ENCODE measurements around the gene NPRL2.
"Not testable (repeated sequence)": the region's sequence is repeated elsewhere in the genome, so short reads cannot be mapped to it uniquely, and the experiment has no call there.

Gene NPRL2

DNA sequence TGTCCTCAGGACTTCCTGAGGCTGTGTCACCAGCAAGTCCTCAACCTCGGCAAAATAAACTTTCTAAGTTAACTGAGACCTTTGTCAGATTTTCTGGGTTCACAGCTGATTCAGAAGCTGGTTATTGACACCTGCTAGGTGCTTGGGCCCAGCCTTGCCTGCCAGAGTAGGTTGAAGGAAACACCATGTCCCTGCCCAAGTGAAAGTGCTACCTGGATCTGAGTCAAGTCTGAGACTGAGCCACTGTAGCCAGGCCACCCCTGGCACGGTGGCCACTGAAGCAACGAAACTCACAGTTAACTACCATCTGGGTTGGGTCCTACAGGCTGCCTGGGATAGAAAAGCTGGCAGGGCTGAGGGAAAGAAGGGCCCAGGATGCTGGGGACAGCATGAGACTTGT, 36.2 kb downstream of the NPRL2 start:
- no peak for DNase-seq (ENCODE audit: low read depth in 2 of 2)

DNA sequence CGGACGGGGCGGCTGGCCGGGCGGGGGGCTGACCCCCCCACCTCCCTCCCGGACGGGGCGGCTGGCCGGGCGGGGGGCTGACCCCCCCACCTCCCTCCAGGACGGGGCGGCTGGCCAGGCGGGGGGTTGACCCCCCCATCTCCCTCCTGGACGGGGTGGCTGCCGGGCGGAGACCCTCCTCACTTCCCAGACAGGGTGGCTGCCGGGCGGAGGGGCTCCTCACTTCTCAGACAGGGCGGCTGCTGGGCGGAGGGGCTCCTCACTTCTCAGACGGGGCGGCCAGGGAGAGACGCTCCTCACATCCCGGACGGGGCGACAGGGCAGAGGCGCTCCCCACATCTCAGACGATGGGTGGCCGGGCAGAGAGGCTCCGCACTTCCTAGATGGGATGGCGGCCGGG, 38.5 kb downstream of the NPRL2 start:
- not testable (repeated sequence) for DNase-seq (ENCODE audit: low read depth in 2 of 2)

DNA sequence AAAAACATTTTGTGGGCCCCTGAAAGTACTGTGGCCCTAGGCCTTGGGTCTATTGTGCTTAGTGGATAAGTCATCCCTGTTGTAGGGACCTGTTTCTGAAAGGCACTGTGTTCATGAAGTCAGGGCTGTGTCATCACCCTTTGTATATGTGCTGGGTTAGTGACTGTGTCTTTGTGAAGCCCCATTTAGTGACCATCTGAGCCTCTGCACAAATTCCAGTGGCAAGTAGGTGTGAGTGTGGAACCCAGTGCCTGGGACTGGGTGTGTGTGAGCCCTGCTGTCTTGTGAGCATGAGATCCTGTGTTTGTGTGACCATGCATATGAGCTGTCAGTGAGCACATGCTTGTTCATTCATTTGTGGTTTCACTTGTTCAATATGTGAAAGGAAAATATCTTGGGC, 46.0 kb downstream of the NPRL2 start:
- no peak for DNase-seq (ENCODE audit: low read depth in 2 of 2)

DNA sequence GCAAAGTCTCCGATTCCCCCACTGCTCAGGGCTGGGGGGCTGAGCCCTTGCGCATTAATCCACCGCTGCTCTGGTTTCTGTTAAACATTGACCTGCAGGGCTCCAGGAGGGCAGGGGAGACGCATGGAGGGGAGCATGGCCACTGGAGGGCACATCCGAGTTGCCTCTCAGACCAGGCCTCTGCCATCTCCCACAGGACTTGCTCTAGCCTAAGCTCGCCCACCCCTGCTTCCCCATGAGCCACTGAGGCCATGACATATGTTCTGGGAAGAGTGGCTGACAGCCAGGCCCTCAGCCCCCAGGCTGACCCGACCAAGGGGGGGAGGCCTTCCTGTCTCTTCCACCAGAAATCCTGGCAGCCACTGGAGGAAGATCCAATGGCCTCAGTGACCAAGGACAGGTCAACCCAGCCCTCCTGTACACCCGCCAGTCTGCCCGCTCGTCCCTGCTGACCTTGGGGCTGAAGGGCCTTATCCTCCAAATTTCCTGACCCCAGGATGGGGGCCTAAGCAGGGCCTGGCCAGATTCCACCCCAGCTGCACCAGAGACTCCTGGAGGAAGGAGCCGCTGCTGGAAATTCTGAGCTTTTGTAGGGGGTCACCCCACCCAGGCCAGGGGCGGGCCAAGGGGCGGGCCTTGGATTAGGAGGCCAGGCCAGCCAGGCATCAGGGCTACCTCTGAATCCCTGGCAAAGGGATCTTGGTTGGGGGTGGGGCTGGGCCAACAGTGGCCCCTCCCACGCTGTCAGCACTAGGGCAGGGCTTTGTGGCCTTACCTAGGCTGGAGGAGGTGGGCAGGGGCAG, 47.4 kb downstream of the NPRL2 start, which contains the start of gene HYAL1:
Gene HYAL1 (minus strand): TSS at position 562 of the 803 bp plus-strand sequence. CDS start 618 bp downstream, outside the sequence.
- no peak for DNase-seq (ENCODE audit: low read depth in 2 of 2)

DNA sequence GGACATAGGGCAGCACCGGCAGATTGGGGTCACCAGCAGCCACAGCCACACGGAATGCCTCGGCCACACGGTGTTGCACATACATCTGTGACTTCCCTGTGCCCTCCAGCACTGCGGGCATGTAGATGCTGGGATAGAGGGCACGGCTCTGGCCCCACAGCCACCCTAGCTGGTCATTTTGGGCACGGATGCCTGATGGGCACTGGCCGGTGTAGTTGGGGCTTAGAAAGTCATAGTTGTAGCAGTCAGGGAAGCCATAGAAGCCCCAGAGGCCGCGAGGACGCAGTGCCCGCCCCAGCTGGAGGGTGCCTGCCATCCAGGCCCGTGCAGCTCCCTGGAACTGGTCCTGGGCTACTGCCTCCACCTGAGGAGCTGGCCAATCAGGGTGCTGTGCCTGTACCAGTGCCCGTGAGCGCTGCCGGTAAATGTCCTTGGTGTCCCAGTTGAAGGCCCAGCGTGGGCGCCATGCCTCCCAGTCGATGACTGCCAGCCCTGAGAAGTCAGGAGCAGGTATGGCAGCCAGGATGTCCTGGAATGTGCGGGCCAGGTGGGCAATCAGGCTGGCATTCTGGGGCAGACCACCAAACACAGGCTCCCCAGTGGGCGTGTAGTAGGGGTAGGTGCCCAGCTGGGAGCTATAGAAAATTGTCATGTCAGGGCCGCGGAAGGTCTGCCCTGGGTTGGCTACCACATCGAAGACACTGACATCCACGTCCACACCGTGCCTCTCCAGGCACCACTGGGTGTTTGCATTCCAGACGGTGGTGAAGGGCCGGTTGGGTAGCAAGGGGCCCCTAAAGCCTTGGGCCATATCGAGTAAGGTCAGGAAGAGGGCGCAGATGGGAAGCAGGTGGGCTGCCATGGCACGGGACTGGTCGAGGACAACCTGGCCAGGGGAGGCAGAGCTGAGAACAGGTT, 48.2 kb downstream of the NPRL2 start:
- DNase-seq (ENCODE audit: low read depth in 2 of 2), result no peak

DNA sequence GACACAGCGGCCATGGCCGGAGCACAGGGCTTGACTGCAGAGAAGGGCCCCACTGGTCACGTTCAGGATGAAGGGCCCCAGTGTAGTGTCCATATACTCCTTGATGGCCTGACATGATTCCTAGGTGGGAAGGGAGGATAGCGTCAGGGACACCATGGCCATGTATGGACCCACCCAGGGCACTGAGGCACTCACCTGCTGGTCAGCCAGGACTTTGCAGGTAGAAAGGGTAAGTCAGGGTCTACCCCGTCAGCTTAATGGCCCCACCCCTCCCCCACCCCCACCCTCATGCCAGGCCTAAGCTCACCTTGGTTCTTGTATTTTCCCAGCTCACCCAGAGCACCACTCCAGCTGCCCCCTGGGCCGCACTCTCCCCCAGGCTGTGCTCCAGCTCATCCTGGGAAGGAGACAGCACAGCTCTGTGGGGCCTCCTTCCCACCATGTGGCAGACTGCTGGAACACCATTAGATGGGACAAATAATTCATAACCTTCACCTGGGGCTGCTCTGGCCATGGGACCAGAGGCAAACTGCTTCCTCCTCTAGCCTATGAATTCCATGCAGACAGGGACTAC, 49.8 kb downstream of the NPRL2 start:
- no peak for DNase-seq (ENCODE audit: low read depth in 2 of 2)

DNA sequence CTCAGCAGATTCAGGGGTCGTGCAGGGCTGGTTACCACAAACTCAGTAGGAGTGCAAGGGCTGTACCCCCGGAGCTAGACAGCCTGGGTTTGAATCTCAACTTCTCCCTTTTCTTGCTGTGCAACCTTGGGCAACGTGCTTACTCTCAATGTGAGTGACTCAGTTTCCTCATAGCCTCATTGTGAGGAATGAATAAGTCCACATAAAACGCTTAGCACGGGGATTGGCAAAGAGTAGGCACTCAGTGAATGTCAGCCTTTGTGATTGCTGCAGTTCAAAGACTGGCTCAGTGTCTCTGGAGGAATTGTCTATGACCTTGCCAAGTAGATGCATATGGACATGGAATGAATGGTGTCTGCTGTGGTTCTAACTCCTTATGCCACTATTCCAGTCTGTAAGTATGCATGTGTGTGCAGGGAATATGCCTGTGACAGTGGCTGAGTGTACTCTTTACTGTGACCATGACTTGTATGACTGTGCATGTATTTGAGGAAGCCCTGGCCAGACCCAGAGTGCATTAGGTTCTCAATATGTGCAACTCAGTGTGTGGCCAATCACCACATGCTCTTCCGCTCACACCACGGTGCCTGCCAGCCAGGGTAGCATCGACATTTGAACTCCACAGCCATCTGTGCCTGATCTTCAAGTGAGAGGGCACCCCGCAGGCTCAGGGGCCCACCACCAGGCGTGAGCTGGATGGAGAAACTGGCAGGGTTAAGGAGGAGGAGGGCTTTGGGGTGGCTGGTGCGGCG, 50.5 kb downstream of the NPRL2 start:
- DNase-seq (ENCODE audit: low read depth in 2 of 2), result no peak

DNA sequence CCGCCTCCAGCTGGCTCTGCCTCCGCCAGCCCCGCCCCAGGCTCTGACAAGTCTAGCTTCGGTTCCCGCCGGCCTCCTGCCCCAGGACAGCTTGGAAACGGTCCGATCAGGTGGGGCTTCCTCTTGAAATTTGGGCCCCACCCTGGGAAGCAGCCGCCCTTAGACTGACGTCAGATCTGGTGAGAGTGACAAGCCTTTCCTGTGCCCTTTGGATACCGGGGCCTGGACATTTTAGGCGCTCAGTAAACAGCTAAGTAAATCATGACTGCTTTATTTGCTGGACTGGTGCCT, 51.0 kb downstream of the NPRL2 start:
- DNase-seq (ENCODE audit: low read depth in 2 of 2), result no peak

DNA sequence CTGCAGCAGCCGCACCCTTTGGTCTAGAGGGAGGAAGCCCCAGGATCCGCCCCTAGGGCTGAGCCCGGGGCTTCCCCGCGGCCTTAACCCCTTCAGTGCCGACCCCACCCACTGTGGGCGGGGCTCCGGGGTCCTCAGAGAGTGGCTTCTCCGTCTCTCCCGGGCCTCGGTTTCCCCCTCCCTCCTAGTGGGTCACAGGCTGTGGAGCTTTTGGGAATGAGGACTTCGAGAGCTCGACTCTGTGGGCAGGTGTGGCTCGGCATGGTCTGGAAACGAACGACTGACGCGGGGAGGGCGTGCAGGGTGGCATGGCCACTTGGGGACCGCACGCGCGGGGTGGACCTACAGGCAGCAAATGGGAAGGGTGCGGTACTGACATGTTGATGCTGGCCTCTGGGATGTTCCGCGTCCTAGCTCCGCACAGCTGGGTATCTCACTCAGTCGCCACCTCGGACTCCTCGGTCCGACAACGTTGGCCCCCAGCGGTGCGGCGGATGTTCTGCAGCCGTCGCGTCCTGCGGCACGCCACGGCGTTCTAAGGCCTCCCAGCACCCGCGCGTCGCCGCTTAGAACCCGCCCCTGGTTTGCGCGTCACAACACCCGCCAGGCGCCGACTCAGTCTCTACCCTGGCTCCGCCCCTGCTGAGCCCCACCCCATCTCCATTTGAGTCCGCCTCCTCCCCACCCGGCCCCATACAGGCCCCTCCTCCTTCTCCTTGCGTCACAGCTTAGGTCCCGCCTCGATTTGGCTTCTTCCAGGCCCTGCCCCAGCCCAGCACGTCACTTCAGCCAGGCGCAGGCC, 51.5 kb downstream of the NPRL2 start, which contains the start of the genes HYAL3 and NAA80:
Gene HYAL3 (minus strand): TSS at position 570 of the 802 bp plus-strand sequence. CDS start 3,803 bp downstream, outside the sequence.
Gene NAA80 (minus strand): TSS at position 570 of the 802 bp plus-strand sequence. CDS start 1,942 bp downstream, outside the sequence.
- peak; percentile 99 to 100 for DNase-seq (ENCODE audit: low read depth in 2 of 2)

DNA sequence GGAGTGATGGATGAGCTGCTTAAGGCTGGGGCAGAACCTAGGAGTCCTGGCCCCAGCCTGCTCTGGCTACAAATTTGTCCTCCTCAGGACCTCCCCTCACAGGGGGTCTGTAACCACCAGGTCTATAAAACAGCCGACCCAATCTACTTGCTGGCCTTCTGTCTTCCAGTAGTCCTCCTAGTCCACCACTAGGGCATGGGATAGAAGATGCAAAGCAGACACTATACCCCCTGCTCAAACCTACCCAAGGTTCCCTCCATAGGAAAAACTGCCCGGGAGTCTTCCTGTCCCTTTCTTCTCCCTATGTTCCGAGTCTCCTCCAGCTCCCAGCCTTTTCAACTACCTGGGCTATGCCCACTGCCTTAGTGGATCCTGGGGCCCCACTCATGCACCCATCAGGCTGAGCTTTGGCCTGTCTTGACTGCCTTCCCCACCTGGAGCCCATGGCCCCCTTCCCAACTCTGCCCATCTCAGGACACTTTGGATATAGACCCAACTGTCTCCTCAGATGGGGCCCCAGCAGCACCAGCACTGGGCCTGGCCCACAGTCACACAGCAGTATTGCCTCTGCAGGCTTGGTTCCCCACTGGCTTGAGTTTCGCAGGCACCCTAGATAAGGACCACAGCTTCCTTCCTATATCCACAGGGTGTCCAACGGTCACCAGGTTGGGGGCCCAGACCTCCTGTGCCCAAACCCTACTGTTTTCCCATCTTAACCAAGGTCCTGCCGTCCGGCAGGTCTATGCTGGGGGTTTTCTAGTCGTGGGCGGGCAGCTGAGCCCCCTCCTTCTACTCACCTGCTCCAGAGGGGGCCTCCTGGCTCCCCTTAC, 52.5 kb downstream of the NPRL2 start:
- DNase-seq (ENCODE audit: low read depth in 2 of 2), result no peak

DNA sequence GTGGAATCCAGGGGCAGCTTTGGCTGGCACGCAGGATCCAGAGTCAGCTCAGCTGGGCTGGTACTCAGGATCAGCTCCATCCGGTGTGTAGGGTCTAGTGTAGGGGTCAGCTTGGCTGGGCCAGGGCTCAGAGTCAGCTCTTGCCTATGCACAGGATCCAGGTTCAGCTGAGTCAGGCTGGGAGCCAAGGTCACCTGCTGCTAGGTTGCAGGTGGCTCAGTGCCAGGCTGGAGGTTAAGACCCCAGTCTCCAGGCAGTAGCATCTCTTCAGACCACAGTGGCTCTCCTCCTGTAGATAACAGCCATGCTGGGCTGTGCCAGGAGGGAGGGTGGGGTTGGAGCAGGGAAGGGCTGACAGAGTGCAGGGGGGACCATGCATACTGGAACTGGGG, 53.2 kb downstream of the NPRL2 start:
- no peak for DNase-seq (ENCODE audit: low read depth in 2 of 2)

All from stimulated activated CD4-positive, alpha-beta T cell treated with anti-CD3 and anti-CD28 coated beads, Interleukin-15, amount 100 ng/mL, for 48 hours (primary cell).